Urothelium cell line (cell line): ENCODE results near the gene KIF26A.
A peak's percentile ranks its signal among the peaks of the same experiment; 100 is the strongest.

ENCODE experiments used
- DNase-seq: peaks from one replicate; pipeline ENCODE4 v3.0.0; 2011; ENCODE audit warnings: low spot score, mixed read lengths
- FAIRE-seq: peaks from 2 replicates; lab custom pipeline; 2011; peaks lifted over from hg19 to GRCh38; lab: Jason Lieb, UNC

The KIF26A gene

GRCh38 chr14:104174051-104174450, 35.7 kb downstream of the KIF26A start:
- DNase-seq = no peak

GRCh38 chr14:104175041-104175440, 36.7 kb downstream of the KIF26A start:
- no peak for FAIRE-seq

More at GRCh38 chr14:104174051-104174450, 35.7 kb downstream of the KIF26A start:
- FAIRE-seq = no peak

GRCh38 chr14:104175811-104176210, 37.4 kb downstream of the KIF26A start:
- no peak for DNase-seq
- no peak for FAIRE-seq

More at GRCh38 chr14:104175041-104175440, 36.7 kb downstream of the KIF26A start:
- no peak for DNase-seq

- FAIRE-seq (no peak), DNase-seq (no peak)
These were observed 38.2 kb downstream of the KIF26A start for GRCh38 chr14:104176611-104177010.

- FAIRE-seq (no peak), DNase-seq (no peak)
These were observed 39.0 kb downstream of the KIF26A start for GRCh38 chr14:104177411-104177810.

- no peak for FAIRE-seq
- DNase-seq = no peak
These were observed 39.9 kb downstream of the KIF26A start for GRCh38 chr14:104178279-104178678.

GRCh38 chr14:104179126-104179525, 40.7 kb downstream of the KIF26A start:
- no peak for FAIRE-seq
- DNase-seq = no peak

- DNase-seq = no peak
- FAIRE-seq = no peak
These were observed 41.3 kb downstream of the KIF26A start for GRCh38 chr14:104179564-104180129.

GRCh38 chr14:104180561-104181165, 42.3 kb downstream of the KIF26A start:
- no peak for FAIRE-seq
- no peak for DNase-seq

GRCh38 chr14:104181761-104182530, 43.6 kb downstream of the KIF26A start:
- FAIRE-seq (no peak), DNase-seq (peak; percentile 79)

- no peak for DNase-seq
- no peak for FAIRE-seq
These were observed 44.6 kb downstream of the KIF26A start for GRCh38 chr14:104182857-104183425.

- FAIRE-seq (no peak), DNase-seq (no peak)
These were observed 45.4 kb downstream of the KIF26A start for GRCh38 chr14:104183796-104184195.

GRCh38 chr14:104184506-104184905, 46.1 kb downstream of the KIF26A start:
- FAIRE-seq = no peak
- DNase-seq = no peak

- DNase-seq = no peak
- FAIRE-seq = no peak
These were observed 46.6 kb downstream of the KIF26A start for GRCh38 chr14:104184911-104185499.

GRCh38 chr14:104185916-104186495, 47.6 kb downstream of the KIF26A start:
- FAIRE-seq (no peak), DNase-seq (no peak)

- no peak for DNase-seq
- no peak for FAIRE-seq
These were observed 48.2 kb downstream of the KIF26A start for GRCh38 chr14:104186575-104186974.

- FAIRE-seq (no peak), DNase-seq (peak; percentile 11)
These were observed 48.9 kb downstream of the KIF26A start for GRCh38 chr14:104187121-104187889.

GRCh38 chr14:104187931-104188726, 49.7 kb downstream of the KIF26A start:
- no peak for FAIRE-seq

GRCh38 chr14:104188727-104189400, 50.5 kb downstream of the KIF26A start:
- FAIRE-seq (no peak), DNase-seq (no peak)

More at GRCh38 chr14:104187931-104188726, 49.7 kb downstream of the KIF26A start:
- DNase-seq = no peak
